ENCODE data around the gene C6orf132.

GRCh38 chr6:42091718-42092023, 50.7 kb downstream of the C6orf132 start:
- TF ChIP-seq, protein P1, sequence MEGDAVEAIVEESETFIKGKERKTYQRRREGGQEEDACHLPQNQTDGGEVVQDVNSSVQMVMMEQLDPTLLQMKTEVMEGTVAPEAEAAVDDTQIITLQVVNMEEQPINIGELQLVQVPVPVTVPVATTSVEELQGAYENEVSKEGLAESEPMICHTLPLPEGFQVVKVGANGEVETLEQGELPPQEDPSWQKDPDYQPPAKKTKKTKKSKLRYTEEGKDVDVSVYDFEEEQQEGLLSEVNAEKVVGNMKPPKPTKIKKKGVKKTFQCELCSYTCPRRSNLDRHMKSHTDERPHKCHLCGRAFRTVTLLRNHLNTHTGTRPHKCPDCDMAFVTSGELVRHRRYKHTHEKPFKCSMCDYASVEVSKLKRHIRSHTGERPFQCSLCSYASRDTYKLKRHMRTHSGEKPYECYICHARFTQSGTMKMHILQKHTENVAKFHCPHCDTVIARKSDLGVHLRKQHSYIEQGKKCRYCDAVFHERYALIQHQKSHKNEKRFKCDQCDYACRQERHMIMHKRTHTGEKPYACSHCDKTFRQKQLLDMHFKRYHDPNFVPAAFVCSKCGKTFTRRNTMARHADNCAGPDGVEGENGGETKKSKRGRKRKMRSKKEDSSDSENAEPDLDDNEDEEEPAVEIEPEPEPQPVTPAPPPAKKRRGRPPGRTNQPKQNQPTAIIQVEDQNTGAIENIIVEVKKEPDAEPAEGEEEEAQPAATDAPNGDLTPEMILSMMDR (conservative IDR thresholded peaks at IDR 0.05; ENCODE audit: low read depth, low read length): no peak
- TF ChIP-seq POLR2A (IDR thresholded peaks at IDR 0.05; ENCODE audit: low read depth, low read length): no peak
- TF ChIP-seq RFX5 (IDR thresholded peaks at IDR 0.05; ENCODE audit: low read depth, low read length): no peak
- TF ChIP-seq RCOR1 (IDR thresholded peaks at IDR 0.05; ENCODE audit: insufficient replicate concordance, low read length): no peak
- TF ChIP-seq CEBPB (IDR thresholded peaks at IDR 0.05; ENCODE audit: low read depth, low read length): no peak
- TF ChIP-seq MAFK (IDR thresholded peaks at IDR 0.05; ENCODE audit: low read depth, low read length): no peak
- TF ChIP-seq USF2 (IDR thresholded peaks at IDR 0.05; ENCODE audit: low read depth, low read length): no peak
- no peak for TF ChIP-seq SMC3 (IDR thresholded peaks at IDR 0.05; ENCODE audit: low read depth, low read length)

All from IMR-90 (cell line).